HCT116 (cell line): ENCODE data around the gene CEP112.

ENCODE experiments used
- CTCF ChIP-seq, 3 experiments: fragments of 200-600 bp in 1 of 3; sonication (generic) in 1 of 3; IDR thresholded peaks in 2 of 3; conservative IDR thresholded peaks in 1 of 3; 2 replicates each; pipeline ENCODE4 v1.5.1; 2012 to 2017; ENCODE audit warnings: low read depth in 2 of 3, low read length in 2 of 3, antibody characterized with exemption in 1 of 3, borderline replicate concordance in 1 of 3, control low read depth in 1 of 3, mild to moderate bottlenecking in 1 of 3, mixed read lengths in 1 of 3, mixed run types in 1 of 3, moderate library complexity in 1 of 3; ENCODE audit not compliant: insufficient read depth in 1 of 3
- EGR1 ChIP-seq: IDR thresholded peaks from 2 replicates; pipeline ENCODE4 v1.6.1; 2012; ENCODE audit warnings: low read depth

- no peak for TF ChIP-seq CTCF (IDR thresholded peaks at IDR 0.05 in 2 of 3, conservative IDR thresholded peaks at IDR 0.05 in 1 of 3; ENCODE audit: borderline replicate concordance in 1 of 3, insufficient read depth in 1 of 3, low read depth in 2 of 3, low read length in 2 of 3)
- no peak for TF ChIP-seq EGR1
These were observed 244.1 kb downstream of the CEP112 start for GRCh38 chr17:65947831-65948230.
